Dermis microvascular lymphatic vessel endothelial cell (primary cell): ENCODE results near the gene CLEC16A. TPM values are rescaled to one million over a fixed set of nuclear protein-coding genes. Genes with fewer than 3 reads are reported as not detected.

Experiments used
- DNase-seq, 2 donors: peaks; one replicate each; pipeline versions ENCODE4 v3.0.0 to v3.0.0-alpha.2; 2010; ENCODE audit warnings: low read depth in 2 of 2
- total RNA-seq: library from RNA; depleted of rRNA; stranded (reverse); fragments of >200 nt; gene quantifications from 2 replicates; pipeline ENCODE4 v1.2.1, GENCODE V29; 2014

Gene CLEC16A
- total RNA-seq, 1 donor from 2014 or later: 10.5 TPM

- DNase-seq: no peak
These were observed 138.6 kb downstream of the CLEC16A start for GRCh38 chr16:11082860-11083388.

- DNase-seq: no peak
These were observed 140.1 kb downstream of the CLEC16A start for GRCh38 chr16:11084484-11084875.

- DNase-seq: no peak
These were observed 140.6 kb downstream of the CLEC16A start for GRCh38 chr16:11084876-11085485.

- DNase-seq: no peak
These were observed 141.6 kb downstream of the CLEC16A start for GRCh38 chr16:11085916-11086315.

GRCh38 chr16:11087691-11088073 lies 143.3 kb downstream of the CLEC16A start:
- no peak for DNase-seq

- DNase-seq: no peak
These were observed 143.8 kb downstream of the CLEC16A start for GRCh38 chr16:11088074-11088730.

- DNase-seq: no peak
These were observed 144.5 kb downstream of the CLEC16A start for GRCh38 chr16:11088831-11089230.

- no peak for DNase-seq
These were observed 145.2 kb downstream of the CLEC16A start for GRCh38 chr16:11089504-11090124.

GRCh38 chr16:11090232-11090631 lies 145.9 kb downstream of the CLEC16A start:
- no peak for DNase-seq

- DNase-seq: no peak
These were observed 146.8 kb downstream of the CLEC16A start for GRCh38 chr16:11091021-11091785.

GRCh38 chr16:11092788-11093571 lies 148.6 kb downstream of the CLEC16A start:
- DNase-seq: no peak

GRCh38 chr16:11093572-11094074 lies 149.3 kb downstream of the CLEC16A start:
- DNase-seq: no peak

GRCh38 chr16:11094075-11094856 lies 149.9 kb downstream of the CLEC16A start:
- no peak for DNase-seq

- no peak for DNase-seq
These were observed 150.6 kb downstream of the CLEC16A start for GRCh38 chr16:11094857-11095565.

GRCh38 chr16:11095935-11096334 lies 151.6 kb downstream of the CLEC16A start:
- no peak for DNase-seq

- DNase-seq: peak in 1 of 2 donors; percentile 27
These were observed 152.9 kb downstream of the CLEC16A start for GRCh38 chr16:11097094-11097786.

GRCh38 chr16:11097787-11098167 lies 153.4 kb downstream of the CLEC16A start:
- DNase-seq: no peak

GRCh38 chr16:11098601-11099390 lies 154.4 kb downstream of the CLEC16A start:
- DNase-seq: no peak
